NCI-H187 (cell line): ENCODE measurements around the gene CD164L2.
"Not testable (repeated sequence)": the region's sequence is repeated elsewhere in the genome, so short reads cannot be mapped to it uniquely, and the experiment has no call there.

Experiments
- DNase-seq, 2 experiments: peaks; one replicate each; lab custom pipeline; 2025; lab: John Stamatoyannopoulos, UW

CD164L2 gene

GRCh38 chr1:27384797-27385196, 1.7 kb upstream of the CD164L2 start:
- not testable (repeated sequence) for DNase-seq

DNA sequence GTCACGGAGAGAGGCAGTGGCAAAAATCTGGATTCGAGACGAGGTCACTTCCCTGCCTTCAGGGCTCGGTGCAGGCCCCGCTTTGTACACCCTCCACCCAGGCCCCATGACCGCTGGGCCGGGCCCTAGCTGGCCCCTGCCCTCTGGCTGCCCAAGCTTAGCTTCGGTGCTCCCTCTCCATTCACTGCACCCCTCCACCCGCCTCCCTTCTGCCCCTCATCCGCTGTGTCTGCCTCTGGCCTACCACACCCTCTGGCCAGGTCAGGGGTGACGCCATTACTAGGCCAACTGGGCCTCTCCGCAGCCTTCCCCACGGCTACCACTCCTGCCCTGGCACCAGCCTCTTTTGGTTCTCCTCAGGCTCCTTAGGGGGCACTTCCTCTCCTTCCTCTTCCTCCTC, 528 bp upstream of the CD164L2 start:
- DNase-seq = no peak

- no peak for DNase-seq
Measured at GRCh38 chr1:27381969-27382762, 967 bp downstream of the CD164L2 start.

DNA sequence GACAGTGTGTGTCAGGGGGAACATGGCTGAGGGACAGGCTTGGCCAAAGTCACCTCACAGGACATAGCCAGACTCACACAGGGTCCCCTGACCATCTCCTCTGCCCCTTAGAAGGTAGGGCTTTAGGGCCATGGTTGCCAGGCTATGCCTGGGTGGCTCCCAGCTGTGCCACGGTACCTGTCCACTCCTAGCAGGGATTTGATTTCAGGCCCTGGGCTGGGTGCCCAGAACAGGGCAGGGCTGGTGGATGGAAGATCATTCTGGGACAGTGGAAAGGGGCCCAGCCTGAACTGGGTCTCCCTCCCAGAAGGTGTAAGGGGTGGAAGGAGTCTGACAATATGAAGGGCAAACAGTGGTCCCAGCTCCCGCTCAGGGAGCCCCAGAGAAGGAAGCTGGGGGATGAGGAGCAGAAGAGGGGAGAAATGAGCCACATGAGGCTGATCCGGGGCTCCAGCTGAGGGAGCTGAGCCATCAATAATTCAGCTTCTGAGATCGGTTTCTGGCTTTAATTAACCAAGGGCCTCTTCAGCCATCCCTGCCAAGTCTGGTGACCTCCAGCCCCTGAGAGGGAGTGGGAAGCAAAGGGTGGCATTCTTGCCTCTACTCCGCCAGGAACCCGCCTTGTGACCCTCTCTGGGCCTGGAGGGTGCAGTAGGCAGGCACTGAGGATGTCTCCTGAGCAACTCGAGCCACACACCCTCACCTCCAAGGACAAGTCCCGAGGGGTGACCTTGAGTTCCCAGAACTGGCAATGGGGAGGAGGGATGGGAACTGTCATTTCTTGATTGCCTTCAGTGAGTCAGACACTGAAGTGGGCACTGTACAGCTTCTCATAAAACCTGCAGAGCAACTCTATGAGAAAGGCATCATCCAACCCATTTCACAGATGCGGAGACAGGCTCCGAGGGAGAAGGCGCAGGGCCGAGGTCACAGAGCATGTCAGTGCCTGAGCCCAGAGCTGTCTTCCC, 2.1 kb downstream of the CD164L2 start:
- DNase-seq = no peak

DNA sequence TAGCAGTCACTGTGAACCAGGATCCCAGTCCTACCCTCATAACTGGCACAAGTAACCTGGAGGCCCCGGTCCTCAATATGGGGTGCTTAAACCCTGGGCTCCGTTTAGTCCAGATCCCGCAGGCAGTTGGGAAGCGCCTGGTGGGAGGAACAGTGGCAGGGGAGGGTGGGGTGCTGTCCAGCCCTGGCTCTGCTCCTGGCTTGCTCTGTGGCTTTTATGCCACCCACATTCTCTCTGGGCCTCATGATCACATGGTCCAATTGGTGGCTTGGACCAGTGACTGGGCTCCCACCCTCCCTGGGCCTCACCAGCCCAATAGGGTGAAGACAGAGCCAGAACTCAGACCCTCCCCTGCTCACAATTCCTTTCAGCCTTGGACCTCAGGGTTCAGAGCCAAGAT, 2.9 kb downstream of the CD164L2 start:
- DNase-seq = no peak

- DNase-seq = no peak
Measured at GRCh38 chr1:27379564-27380122, 3.5 kb downstream of the CD164L2 start.

DNA sequence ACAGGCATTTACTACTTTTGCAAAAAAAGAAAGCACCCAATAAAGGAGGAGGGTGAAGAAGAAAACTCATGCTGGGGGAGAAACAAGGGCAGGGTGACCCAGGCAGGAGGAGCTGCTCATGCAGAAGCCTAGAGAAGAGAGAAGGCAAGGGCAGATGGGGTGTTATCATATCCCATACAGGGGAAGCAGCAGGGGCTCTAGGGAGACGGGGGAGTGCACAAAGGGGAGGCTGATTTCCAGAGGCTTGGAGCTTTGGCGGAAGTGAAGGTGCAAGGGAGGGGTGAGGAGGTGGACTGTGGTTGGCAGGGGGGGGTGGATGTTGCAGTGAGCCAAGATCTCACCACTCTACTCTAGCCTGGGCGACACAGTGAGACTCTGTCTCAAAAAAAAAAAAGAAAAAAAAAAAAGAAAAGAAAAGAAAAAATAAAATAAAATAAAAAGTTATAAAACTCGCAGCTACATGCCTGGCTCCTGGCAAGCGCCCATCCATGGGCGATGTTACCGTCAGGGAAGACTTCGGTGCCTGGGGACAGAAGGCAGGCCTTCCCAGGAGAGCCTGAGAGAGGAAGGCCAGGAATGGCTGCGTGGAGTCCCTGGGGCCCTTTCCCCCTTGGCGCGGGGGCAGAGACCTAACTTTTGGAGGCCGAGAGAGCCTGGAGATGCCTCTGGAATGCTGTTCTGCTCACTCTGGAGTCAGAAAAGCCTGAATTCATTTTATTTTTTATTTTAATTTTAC, 5.2 kb downstream of the CD164L2 start:
- no peak for DNase-seq

DNA sequence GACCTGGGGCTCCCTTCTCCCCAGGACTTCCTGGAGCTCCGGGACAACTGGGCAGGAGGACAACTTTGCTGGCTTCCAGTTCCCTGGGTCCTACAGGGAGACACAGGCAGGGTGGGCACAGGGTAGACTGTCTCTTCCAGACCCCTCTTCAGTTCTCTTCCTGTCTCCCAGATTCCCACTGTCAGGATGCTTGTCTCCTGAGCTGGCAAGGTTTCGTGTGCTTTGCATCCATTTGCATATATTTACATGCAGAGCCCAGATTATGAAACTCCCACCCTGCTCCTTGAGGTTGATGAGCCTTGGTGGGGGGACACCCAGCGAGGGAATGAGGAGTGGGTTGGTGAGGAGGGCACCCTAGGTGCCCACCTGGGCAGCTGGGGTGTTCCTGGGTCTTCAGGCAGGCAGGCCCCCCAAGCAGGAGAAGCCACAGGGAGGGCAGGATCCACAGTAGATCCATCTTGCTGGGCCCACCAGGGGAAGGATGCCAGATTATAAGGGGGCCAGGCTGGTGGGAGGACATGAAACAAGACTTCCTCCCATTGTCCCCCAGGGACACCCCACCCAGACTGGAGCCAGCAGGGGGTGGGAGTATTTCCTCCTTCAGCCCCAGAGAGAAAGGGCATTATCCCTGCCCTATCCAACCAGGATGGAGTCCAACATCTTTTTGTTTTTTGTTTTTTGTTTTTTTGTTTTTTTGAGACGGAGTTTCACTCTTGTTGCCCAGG, 8.6 kb downstream of the CD164L2 start, which contains the start of gene FCN3:
Gene FCN3 (minus strand): TSS at position 463 of the 725 bp plus-strand sequence. CDS start 6 bp downstream, at position 457.
- no peak for DNase-seq

DNA sequence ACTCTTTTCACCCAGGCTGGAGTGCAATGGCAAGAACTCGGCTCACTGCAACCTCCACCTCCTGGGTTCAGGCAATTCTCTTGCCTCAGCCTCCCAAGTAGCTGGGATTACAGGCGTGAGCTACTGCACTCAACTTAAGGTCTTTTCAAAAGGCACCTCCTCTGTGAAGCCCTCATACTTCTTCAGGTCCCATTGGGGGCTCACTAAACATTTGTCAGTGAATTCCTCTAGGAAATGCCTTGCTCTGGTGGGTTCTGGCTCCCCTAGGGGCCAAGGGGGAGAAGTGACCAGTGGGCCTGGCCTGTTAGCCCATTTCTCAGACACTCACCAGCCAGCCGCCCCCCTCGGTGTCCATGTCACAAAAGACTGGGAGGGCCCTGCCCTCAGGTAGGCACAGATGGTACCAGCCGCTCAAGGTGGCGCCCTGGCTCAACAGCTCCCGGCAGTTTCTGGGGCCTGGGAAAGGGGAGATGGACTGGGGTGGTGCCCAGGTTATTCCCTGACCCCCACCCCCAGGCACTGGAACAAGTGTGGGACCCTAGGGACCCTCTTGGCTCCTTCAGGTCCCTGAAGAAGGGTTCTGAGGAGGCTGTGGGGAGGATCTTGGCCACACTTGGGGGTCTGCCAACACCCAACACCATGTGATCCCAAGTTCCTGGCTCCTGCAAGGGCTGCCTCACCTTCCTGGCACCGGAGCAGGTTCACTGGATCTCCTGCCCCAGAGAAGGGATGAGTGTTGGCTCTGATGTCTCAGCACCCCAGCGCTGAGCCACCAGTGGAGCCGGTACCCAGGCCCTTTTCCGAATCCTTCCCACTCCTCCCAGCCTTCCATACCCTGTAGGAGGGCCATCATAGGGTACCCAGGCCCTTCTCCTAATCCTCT, 10.1 kb downstream of the CD164L2 start:
- DNase-seq = no peak

DNA sequence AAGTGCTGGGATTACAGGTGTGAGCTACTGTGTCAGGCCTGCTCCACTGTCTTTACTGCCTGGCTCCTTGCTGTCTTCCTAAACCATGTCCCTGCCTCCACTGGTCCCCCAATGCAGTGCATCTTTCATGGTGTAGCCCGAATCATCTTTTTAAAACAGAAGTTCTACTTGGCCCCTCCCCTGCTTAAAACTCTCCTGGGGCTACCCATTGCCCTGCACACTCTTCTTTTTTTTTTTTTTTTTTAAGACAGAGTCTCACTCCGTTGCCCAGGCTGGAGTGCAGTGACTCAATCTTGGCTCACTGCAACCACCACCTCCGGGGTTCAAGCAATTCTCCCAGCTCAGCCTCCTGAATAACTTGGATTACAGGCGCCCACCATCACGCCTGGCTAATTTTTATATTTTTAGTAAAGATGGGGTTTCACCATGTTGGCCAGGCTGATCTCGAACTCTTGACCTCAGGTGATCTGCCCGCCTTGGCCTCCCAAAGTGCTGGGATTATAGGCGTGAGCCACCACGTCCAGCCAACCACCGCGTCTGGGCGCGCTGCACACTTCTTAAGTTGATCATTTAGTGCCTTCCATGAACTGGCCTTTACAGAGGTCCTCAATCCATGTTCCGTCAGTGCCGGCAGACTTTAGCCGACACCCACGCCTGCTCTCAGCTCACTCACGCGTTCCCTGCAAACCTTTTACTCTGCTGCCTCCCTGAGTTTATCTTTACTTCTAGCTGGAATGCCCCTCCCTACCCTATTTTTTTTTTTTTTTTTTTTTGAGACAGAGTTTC, 10.9 kb downstream of the CD164L2 start:
- DNase-seq = no peak

- DNase-seq = no peak
Measured at GRCh38 chr1:27368869-27369582, 14.1 kb downstream of the CD164L2 start.

DNA sequence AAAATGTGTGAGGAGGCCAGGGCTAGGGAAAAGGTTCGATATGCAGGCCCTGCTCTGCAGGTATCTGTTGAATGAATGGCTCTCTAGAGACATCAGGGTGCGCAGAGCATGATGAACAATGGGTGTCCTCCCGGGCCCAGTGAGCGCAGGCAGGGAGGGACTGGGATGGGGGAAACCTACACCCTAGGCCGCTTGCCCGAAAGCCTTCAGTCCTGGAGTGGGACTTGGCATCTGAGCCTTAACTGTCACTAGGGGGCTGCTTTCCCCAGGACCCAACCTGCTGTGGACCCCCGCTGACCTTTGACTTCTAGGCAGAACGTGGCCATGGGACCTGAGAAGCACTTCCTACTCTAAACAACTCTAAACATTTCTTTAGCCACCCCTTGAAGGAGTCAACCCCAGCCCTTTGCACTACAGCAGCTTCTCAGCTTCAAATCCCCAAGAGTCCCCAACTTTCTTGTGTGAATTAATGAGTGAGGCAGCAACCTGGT, 15.9 kb downstream of the CD164L2 start:
- DNase-seq = no peak

DNA sequence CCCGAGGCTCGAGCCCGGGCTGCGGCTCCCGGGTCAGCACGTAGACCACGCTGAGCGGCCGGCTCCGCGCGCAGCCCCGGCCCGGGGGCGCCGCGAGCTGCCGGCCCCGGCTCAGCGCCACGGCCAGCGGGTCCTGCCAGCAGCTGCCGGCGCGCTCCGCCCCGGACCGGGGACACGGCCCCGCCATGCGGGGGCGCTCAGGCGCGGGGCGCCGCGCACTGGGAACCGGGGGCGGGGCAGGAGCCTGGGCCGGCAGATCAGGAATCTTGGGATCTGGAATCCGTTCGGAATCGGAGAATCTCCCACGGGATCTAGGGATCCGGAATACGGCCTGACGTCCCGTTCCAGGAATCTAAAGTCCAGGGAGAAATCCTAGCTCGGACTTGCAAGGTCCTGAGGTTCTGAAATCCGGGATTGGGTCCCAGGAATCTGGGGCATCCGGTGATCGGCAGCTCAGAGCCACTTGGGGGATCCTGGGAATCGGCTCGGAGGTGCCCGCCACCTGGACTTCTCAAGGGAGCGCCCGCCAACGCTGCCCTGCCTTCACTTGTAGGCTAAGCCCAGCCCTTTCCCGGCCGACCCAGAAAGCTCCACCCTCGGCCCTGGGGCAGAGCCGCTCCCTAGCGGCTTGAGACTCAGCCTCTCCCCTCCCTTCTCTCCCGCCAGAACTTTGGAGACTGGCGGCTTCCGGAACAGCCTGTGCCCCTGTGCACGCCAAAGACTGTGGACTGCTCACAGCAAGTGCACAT, 16.5 kb downstream of the CD164L2 start, which contains the start of gene MAP3K6:
Gene MAP3K6 (minus strand): TSS at position 551 of the 749 bp plus-strand sequence. CDS start 364 bp downstream, at position 187.
- peak; percentile 26 to 44 for DNase-seq

- DNase-seq = peak in 1 of 2 experiments; percentile 52
Measured at GRCh38 chr1:27366113-27366410, 17.1 kb downstream of the CD164L2 start.

DNA sequence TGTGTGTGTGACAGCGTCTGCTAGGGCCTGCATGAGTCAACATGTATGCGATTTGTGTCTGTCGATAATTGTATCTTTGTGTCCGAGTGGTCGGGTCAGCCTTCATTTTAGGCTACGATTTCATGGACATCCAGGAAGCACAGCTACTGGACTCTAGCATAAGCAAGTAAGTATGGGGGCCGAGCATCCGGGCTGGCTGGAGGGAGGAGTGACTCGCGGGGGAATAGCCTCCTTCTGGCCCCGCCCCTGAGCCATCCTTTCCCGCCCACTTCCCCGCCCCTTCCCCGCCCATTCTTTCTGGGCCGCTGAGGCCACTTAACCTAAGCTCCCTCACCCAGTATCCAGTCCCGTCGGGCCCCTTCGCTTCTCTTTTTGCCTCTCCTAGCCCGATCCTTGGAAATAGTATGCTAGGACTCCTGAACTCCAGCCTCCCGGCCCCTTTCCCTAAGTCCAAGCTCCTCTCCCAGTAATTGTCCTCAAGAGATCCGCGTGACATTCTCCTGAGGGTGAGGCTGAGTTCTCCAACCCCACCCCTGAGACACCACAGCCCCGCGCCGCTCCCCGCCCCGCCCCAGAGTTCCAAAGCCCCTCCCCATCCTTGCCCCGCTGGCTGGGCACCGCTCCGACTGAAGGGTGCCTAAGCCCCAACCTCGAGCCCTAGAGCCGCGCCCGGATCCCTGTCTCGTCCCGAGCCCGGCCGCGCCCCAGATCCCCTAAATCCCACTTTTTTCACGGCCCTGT, 17.6 kb downstream of the CD164L2 start:
- DNase-seq = peak; percentile 62 to 85

GRCh38 chr1:27364696-27365371, 18.3 kb downstream of the CD164L2 start:
- DNase-seq = no peak
